K562 (cell line): ENCODE data around the gene SEC11A. TPM values are rescaled to one million over a fixed set of nuclear protein-coding genes. Genes with fewer than 3 reads are reported as not detected.

Experiments used
- ATAC-seq: fragments of 200-7000 bp; cut with Tn5 transposase; 3 replicates; pipeline ENCODE4 v1.9.1; 2020; ENCODE audit warnings: moderate library complexity
- BruUV-seq: library from RNA; stranded (reverse); fragments of 400-500 nt; replicated peaks from 2 replicates; lab custom pipeline; 2021; lab: Mats Ljungman, UMichigan
- CTCF ChIA-PET: fragments of 300-600 bp; formaldehyde crosslinking; extraction: SDS; loops from one replicate; lab custom pipeline; 2021; ENCODE audit warnings: low intra/inter-chr PET ratio; lab: Yijun Ruan, JAX
- POLR2A ChIA-PET: fragments of 300-600, 350-650 bp; sonication (Branson Sonifier 250); formaldehyde crosslinking; extraction: SDS; loops from one replicate; lab custom pipeline; 2021; ENCODE audit warnings: antibody characterized with exemption, inconsistent platforms; lab: Yijun Ruan, JAX
- DNase-seq, 4 experiments: peaks; one replicate each; pipeline versions ENCODE4 v3.0.0 to v3.0.0-alpha.2; 2011 to 2018; ENCODE audit warnings: low spot score in 3 of 4, mixed read lengths in 3 of 4; ENCODE audit errors: extremely low read depth in 1 of 4
- FAIRE-seq: peaks from 2 replicates; lab custom pipeline; 2011; peaks lifted over from hg19 to GRCh38; lab: Jason Lieb, UNC
- H2AFZ ChIP-seq: 2 replicates; pipeline ENCODE4 v1.6.0; 2011; ENCODE audit warnings: low read depth, low read length, control low read depth, inconsistent platforms
- H3K27ac ChIP-seq: fragments of 200-600 bp; 3 replicates; pipeline ENCODE4 v1.8.0; 2011; ENCODE audit warnings: low read depth, mild to moderate bottlenecking, control low read depth, inconsistent platforms, low read length, moderate library complexity, mixed read lengths; ENCODE audit errors: extremely low read depth
- H3K27me3 ChIP-seq, 2 experiments: fragments of 300-600 bp in 1 of 2; 2 replicates in 1 of 2; 3 replicates in 1 of 2; pipeline versions ENCODE4 v1.6.0 to v1.8.0; 2011; ENCODE audit warnings: inconsistent platforms in 2 of 2, low read length in 2 of 2, mild to moderate bottlenecking in 1 of 2, mixed read lengths in 1 of 2, moderate library complexity in 1 of 2; ENCODE audit not compliant: control insufficient read depth in 2 of 2, insufficient read depth in 2 of 2
- H3K36me3 ChIP-seq: fragments of 300-600 bp; 3 replicates; pipeline ENCODE4 v1.8.0; 2011; ENCODE audit warnings: mild to moderate bottlenecking, low read length, inconsistent platforms; ENCODE audit not compliant: control insufficient read depth, insufficient read depth
- H3K4me1 ChIP-seq, 2 experiments: fragments of 200-600 bp in 1 of 2; replicated peaks in 1 of 2; 2 replicates in 1 of 2; 3 replicates in 1 of 2; pipeline versions ENCODE4 v1.5.1 to v1.8.0; 2011; ENCODE audit warnings: inconsistent platforms in 2 of 2, low read length in 2 of 2, mild to moderate bottlenecking in 1 of 2, mixed read lengths in 1 of 2, moderate library complexity in 1 of 2; ENCODE audit not compliant: control insufficient read depth in 2 of 2, insufficient read depth in 2 of 2
- H3K4me2 ChIP-seq: 2 replicates; pipeline ENCODE4 v1.6.1; 2011; ENCODE audit warnings: low read length, control low read depth, inconsistent platforms, mixed read lengths; ENCODE audit not compliant: insufficient read depth
- H3K4me3 ChIP-seq: fragments of 200-600 bp; sonication (generic), shearing (Covaris generic); 2 replicates; pipeline ENCODE4 v1.5.1; 2016; ENCODE audit warnings: control low read depth, inconsistent platforms
- H3K79me2 ChIP-seq: fragments of 200-600 bp; 3 replicates; pipeline ENCODE4 v1.8.0; 2011; ENCODE audit warnings: low read length, inconsistent platforms; ENCODE audit not compliant: control insufficient read depth, insufficient read depth
- H3K9ac ChIP-seq, 2 experiments: 2 replicates each; pipeline versions ENCODE4 v1.6.0 to v1.6.1; 2011; ENCODE audit warnings: low read depth in 2 of 2, low read length in 2 of 2, control low read depth in 1 of 2, inconsistent platforms in 1 of 2, mild to moderate bottlenecking in 1 of 2, mixed read lengths in 1 of 2; ENCODE audit not compliant: insufficient read depth in 1 of 2
- H3K9me1 ChIP-seq: one replicate; pipeline ENCODE4 v1.6.0; 2011; ENCODE audit warnings: inconsistent platforms, mild to moderate bottlenecking, low read length, moderate library complexity; ENCODE audit not compliant: control insufficient read depth, insufficient read depth
- H3K9me3 ChIP-seq: replicated peaks from 2 replicates; pipeline ENCODE4 v1.5.1; 2011; ENCODE audit warnings: low read depth, low read length, inconsistent platforms; ENCODE audit not compliant: control insufficient read depth, insufficient read depth
- H4K20me1 ChIP-seq: replicated peaks from 2 replicates; pipeline ENCODE4 v1.6.1; 2011; ENCODE audit warnings: low read length, inconsistent platforms, mixed read lengths; ENCODE audit not compliant: control insufficient read depth, insufficient read depth
- BCLAF1 ChIP-seq, 2 experiments: fragments of 450-650 bp in 1 of 2; IDR thresholded peaks; 2 replicates each; pipeline ENCODE4 v1.6.1; 2011 to 2017; ENCODE audit warnings: low read depth in 2 of 2, antibody characterized with exemption in 1 of 2, borderline replicate concordance in 1 of 2, low read length in 1 of 2, mild to moderate bottlenecking in 1 of 2, mixed read lengths in 1 of 2; ENCODE audit not compliant: control insufficient read depth in 1 of 2
- CAMTA2 ChIP-seq: fragments of 250-450 bp; sonication (Bioruptor Pico); conservative IDR thresholded peaks from 2 replicates; pipeline ENCODE4 v1.5.1; 2022
- CHAMP1 ChIP-seq: fragments of 450-650 bp; IDR thresholded peaks from 2 replicates; pipeline ENCODE4 v1.6.1; 2016; ENCODE audit warnings: mild to moderate bottlenecking
- CHD2 ChIP-seq: IDR thresholded peaks from 2 replicates; pipeline ENCODE4 v1.6.1; 2011; ENCODE audit warnings: low read depth, low read length
- CXXC5 ChIP-seq: fragments of 250-450 bp; sonication (Bioruptor Pico); IDR thresholded peaks from 2 replicates; pipeline ENCODE4 v1.8.0; 2022; ENCODE audit warnings: inconsistent platforms, mild to moderate bottlenecking, moderate library complexity
- DACH1 ChIP-seq: fragments of 450-650 bp; IDR thresholded peaks from 2 replicates; pipeline ENCODE4 v1.6.1; 2018; ENCODE audit not compliant: partially characterized antibody
- E2F3 ChIP-seq: fragments of 250-450 bp; sonication (Bioruptor Pico); IDR thresholded peaks from 2 replicates; pipeline ENCODE4 v1.4.0; 2020; ENCODE audit warnings: mild to moderate bottlenecking
- LEF1 ChIP-seq: fragments of 450-650 bp; IDR thresholded peaks from 2 replicates; pipeline ENCODE4 v1.6.1; 2016; ENCODE audit warnings: mild to moderate bottlenecking
- ZBTB34 ChIP-seq: fragments of 250-450 bp; sonication (Bioruptor Pico); IDR thresholded peaks from 2 replicates; pipeline ENCODE4 v1.8.0; 2021; ENCODE audit warnings: mild to moderate bottlenecking, moderate library complexity
- ZFX ChIP-seq: sonication (generic); formaldehyde crosslinking; IDR thresholded peaks from 2 replicates; pipeline ENCODE4 v1.8.0; 2022; ENCODE audit warnings: mild to moderate bottlenecking, missing genetic modification reagents, moderate library complexity
- ZNF140 ChIP-seq: fragments of 250-450 bp; sonication (Bioruptor Pico); IDR thresholded peaks from 2 replicates; pipeline ENCODE4 v1.8.0; 2021; ENCODE audit warnings: moderate library complexity, mild to moderate bottlenecking, inconsistent platforms
- ZNF280A ChIP-seq: fragments of 450-650 bp; IDR thresholded peaks from 2 replicates; pipeline ENCODE4 v1.6.1; 2018; ENCODE audit warnings: mild to moderate bottlenecking, low read depth; ENCODE audit not compliant: partially characterized antibody
- WGBS: fragments of 100-300 bp; shearing (Covaris generic); methylation state at CpG from one replicate; pipeline ENCODE4 v1.1.6; 2016; ENCODE audit warnings: low coverage, mixed read lengths; ENCODE audit not compliant: insufficient coverage; ENCODE audit errors: missing lambda C conversion rate; 5-methylcytosine and 5-hydroxymethylcytosine counted together
- in situ Hi-C: fragments of 300-500 bp; cut with MboI; formaldehyde crosslinking; loops from 4 replicates; pipeline ENCODE4 v1.15.0; 2018; ENCODE audit warnings: inconsistent platforms, mixed read lengths
- intact Hi-C: fragments of 100-400 bp; cut with micrococcal nuclease; formaldehyde crosslinking; loops from 2 replicates; pipeline ENCODE4 v1.14.2; 2022
- polyA plus RNA-seq, 8 experiments: library from polyadenylated mRNA; depleted of rRNA in 4 of 8; stranded (reverse) in 5 of 8; unstranded in 3 of 8; fragments of >200 nt; fragmentation: Nextera tagmentation in 2 of 8; fragmentation: Illumina TruSeq in 1 of 8; extraction: Ambion mirVana in 2 of 8; extraction: Trizol in 1 of 8; gene quantifications; 2 replicates each; pipeline versions ENCODE4 v1.2.1 to v1.2.3, GENCODE V29; 2011 to 2014; ENCODE audit warnings: inconsistent platforms in 1 of 8, missing spikeins in 1 of 8
- total RNA-seq, 7 experiments: library from RNA; depleted of rRNA in 6 of 7; stranded (reverse); fragments of >200 nt in 6 of 7; fragmentation: Illumina TruSeq in 2 of 7; extraction: Trizol in 2 of 7; gene quantifications; 2 replicates each; pipeline versions ENCODE4 v1.2.1 to v1.2.3, GENCODE V29; 2011 to 2021; ENCODE audit warnings: low replicate concordance in 1 of 7

SEC11A gene
- total and polyA plus RNA-seq, 9 of the 15 experiments (the other 6 are each of a cell fraction or from before 2014, with no cell fraction given), result 175 to 310 (median 229) TPM

GRCh38 chr15:84734794-84735479 lies 19.0 kb upstream of the SEC11A start:
- Histone ChIP-seq H3K9me3 (no peaks in the 10 kb centered on the region), H3K27me3 (no peaks in the 10 kb centered on the region), H3K4me3 (peak overlapping the region; percentile 9; the same call in 1 of the 2 replicates), H3K4me2 (peak overlapping the region; percentile 82), H2AFZ (peak overlapping the region; percentile 91), H3K4me1 (peaks cover 10 to 23% of the 10 kb centered on the region in 2 experiments), H3K27ac (peak overlapping the region; percentile 76), H3K36me3 (no peaks in the 10 kb centered on the region), H4K20me1 (no peaks in the 10 kb centered on the region), H3K9ac (peak overlapping the region; percentile 54 to 57; a peak in 3 of 4 replicates), H3K9me1 (no peaks in the 10 kb centered on the region), H3K79me2 (no peaks in the 10 kb centered on the region)
- in situ Hi-C loops (no loop called here), intact Hi-C loops (no loop called here)
- ChIA-PET POLR2A (interaction anchor here (0.5 to 4.3 kb wide), 13 partner anchors 8 to 302 kb away, joined by 3 to 43 read pairs (median 5); partner anchors contain the start of genes SEC11A and SLC28A1), CTCF (no interaction called here)
- peak; percentile 98 for FAIRE-seq
- ATAC-seq, result peak; percentile 98
- peak; percentile 80 to 94 (median 84) for DNase-seq
- BruUV-seq, result no TSS peak
- 5% methylated on average over 7 of the region's 7 CpGs for WGBS
- no peak for TF ChIP-seq BCLAF1 (IDR thresholded peaks at IDR 0.05; ENCODE audit: borderline replicate concordance in 1 of 2, control insufficient read depth in 1 of 2, low read depth in 2 of 2, low read length in 1 of 2)
- TF ChIP-seq E2F3 (CRISPR knock-in tag), result no peak
- no peak for TF ChIP-seq CAMTA2
- peak; percentile 26; the same call in 1 of the 2 replicates for TF ChIP-seq CXXC5
- no peak for TF ChIP-seq ZNF280A
- TF ChIP-seq ZFX, result no peak
- no peak for TF ChIP-seq ZNF140
- TF ChIP-seq ZBTB34 (CRISPR knock-in tag), result no peak
- TF ChIP-seq DACH1, result no peak
- TF ChIP-seq LEF1, result peak; percentile 100
- TF ChIP-seq CHD2, result peak; percentile 49; the same call in 1 of the 2 replicates
- TF ChIP-seq CHAMP1, result no peak
